HepG2 (cell line): Measurements from ENCODE around the gene RABGAP1. TPM values are rescaled to one million over a fixed set of nuclear protein-coding genes. Genes with fewer than 3 reads are reported as not detected.
A peak's percentile ranks its signal among the peaks of the same experiment; 100 is the strongest.

Experiments used
- ATF7-NPFF ChIP-seq: sonication (generic); formaldehyde crosslinking; IDR thresholded peaks from 2 replicates; pipeline ENCODE4 v1.8.1; 2023; ENCODE audit warnings: mild to moderate bottlenecking, low read depth, missing genetic modification reagents, moderate library complexity
- CREBL2 ChIP-seq: sonication (generic); formaldehyde crosslinking; IDR thresholded peaks from 2 replicates; pipeline ENCODE4 v1.8.1; 2023; ENCODE audit warnings: missing genetic modification reagents, mild to moderate bottlenecking, borderline replicate concordance
- EHMT2 ChIP-seq: fragments of 200-600 bp; sonication (generic); IDR thresholded peaks from 2 replicates; pipeline ENCODE4 v1.7.0; 2017; ENCODE audit warnings: antibody characterized with exemption, low read depth, low read length, borderline replicate concordance
- FOSL2 ChIP-seq: sonication (generic); formaldehyde crosslinking; IDR thresholded peaks from 2 replicates; pipeline ENCODE4 v1.4.0; 2020; ENCODE audit warnings: missing genetic modification reagents
- GABPB1 ChIP-seq: IDR thresholded peaks from 2 replicates; pipeline ENCODE4 v1.6.1; 2016; ENCODE audit warnings: mild to moderate bottlenecking, missing genetic modification reagents, moderate library complexity, missing compliant biosample characterization
- HMGA1 ChIP-seq: sonication (generic); formaldehyde crosslinking; conservative IDR thresholded peaks from 2 replicates; pipeline ENCODE4 v1.4.0; 2020; ENCODE audit warnings: missing genetic modification reagents
- MLLT10 ChIP-seq: sonication (generic); formaldehyde crosslinking; IDR thresholded peaks from 2 replicates; pipeline ENCODE4 v1.4.0; 2020; ENCODE audit warnings: missing genetic modification reagents
- PHF20 ChIP-seq: sonication (generic); formaldehyde crosslinking; IDR thresholded peaks from 2 replicates; pipeline ENCODE4 v1.5.0; 2020; ENCODE audit warnings: mild to moderate bottlenecking, missing genetic modification reagents
- SNAPC4 ChIP-seq: sonication (generic); formaldehyde crosslinking; IDR thresholded peaks from 2 replicates; pipeline ENCODE4 v1.4.0; 2020; ENCODE audit warnings: mild to moderate bottlenecking, missing genetic modification reagents
- SRSF9 ChIP-seq: fragments of 200-400 bp; formaldehyde crosslinking; IDR thresholded peaks from 2 replicates; pipeline ENCODE4 v1.6.1; 2018; ENCODE audit warnings: borderline replicate concordance, mild to moderate bottlenecking, low read depth, low read length; ENCODE audit not compliant: insufficient read depth, poor library complexity, severe bottlenecking
- THYN1 ChIP-seq: sonication (generic); formaldehyde crosslinking; IDR thresholded peaks from 2 replicates; pipeline ENCODE4 v1.8.1; 2023; ENCODE audit warnings: low read depth, mild to moderate bottlenecking, moderate library complexity, missing genetic modification reagents, borderline replicate concordance
- XBP1 ChIP-seq: sonication (generic); formaldehyde crosslinking; IDR thresholded peaks from 2 replicates; pipeline ENCODE4 v1.5.0; 2020; ENCODE audit warnings: missing genetic modification reagents
- ZFP62 ChIP-seq: sonication (generic); formaldehyde crosslinking; IDR thresholded peaks from 2 replicates; pipeline ENCODE4 v1.4.0; 2020; ENCODE audit warnings: missing genetic modification reagents
- ZNF18 ChIP-seq: sonication (generic); formaldehyde crosslinking; IDR thresholded peaks from 2 replicates; pipeline ENCODE4 v1.8.0; 2022; ENCODE audit warnings: mild to moderate bottlenecking, missing genetic modification reagents; ENCODE audit not compliant: insufficient replicate concordance
- ZNF687 ChIP-seq: sonication (generic); formaldehyde crosslinking; IDR thresholded peaks from 2 replicates; pipeline ENCODE4 v1.5.1; 2020; ENCODE audit warnings: mild to moderate bottlenecking, missing genetic modification reagents, moderate library complexity
- polyA plus RNA-seq, 8 experiments: library from polyadenylated mRNA; depleted of rRNA in 3 of 8; stranded (reverse) in 7 of 8; unstranded in 1 of 8; fragments of >200 nt; fragmentation: Illumina TruSeq in 4 of 8; extraction: Trizol in 4 of 8; gene quantifications; 2 replicates each; pipeline versions ENCODE4 v1.2.1 to v1.2.3, GENCODE V29; 2011 to 2016; ENCODE audit warnings: low read depth in 4 of 8, missing spikeins in 1 of 8, mixed read lengths in 1 of 8; ENCODE audit not compliant: insufficient read depth in 1 of 8
- total RNA-seq, 5 experiments: library from RNA; depleted of rRNA; stranded (reverse); fragments of >200 nt; fragmentation: Illumina TruSeq; extraction: Trizol; gene quantifications; 2 replicates each; pipeline ENCODE4 v1.2.3, GENCODE V29; 2016; ENCODE audit warnings: low read depth in 1 of 5

Gene RABGAP1
- total and polyA plus RNA-seq, 2 of the 13 experiments (the other 11 are each of a cell fraction or from before 2014, with no cell fraction given), result 19.1 to 19.3 TPM

- no peak for TF ChIP-seq ZNF18 (CRISPR knock-in tag)
- no peak for TF ChIP-seq FOSL2 (CRISPR knock-in tag)
- peak; percentile 82 for TF ChIP-seq PHF20 (CRISPR knock-in tag)
- TF ChIP-seq ZFP62 (CRISPR knock-in tag), result no peak
- no peak for TF ChIP-seq XBP1 (CRISPR knock-in tag)
- TF ChIP-seq ZNF687, result peak; percentile 97
- peak; percentile 46; the same call in 1 of the 2 replicates for TF ChIP-seq ATF7-NPFF (CRISPR knock-in tag)
- no peak for TF ChIP-seq CREBL2
- peak; percentile 78 for TF ChIP-seq GABPB1 (CRISPR knock-in tag)
- TF ChIP-seq THYN1 (CRISPR knock-in tag), result no peak
- TF ChIP-seq HMGA1 (CRISPR knock-in tag), result no peak
- TF ChIP-seq SNAPC4 (CRISPR knock-in tag), result no peak
- no peak for TF ChIP-seq SRSF9
- TF ChIP-seq EHMT2, result no peak
- no peak for TF ChIP-seq MLLT10 (CRISPR knock-in tag)
Observed at GRCh38 chr9:122904823-122905710, 35.8 kb upstream of the RABGAP1 start, which contains the start of gene RC3H2 (continued).
